ENCODE measurements around the gene IP6K3.

The IP6K3 gene

GRCh38 chr6:33723371-33724085, 23.2 kb downstream of the IP6K3 start:
- DNase-seq (ENCODE audit: low spot score) = no peak

DNA sequence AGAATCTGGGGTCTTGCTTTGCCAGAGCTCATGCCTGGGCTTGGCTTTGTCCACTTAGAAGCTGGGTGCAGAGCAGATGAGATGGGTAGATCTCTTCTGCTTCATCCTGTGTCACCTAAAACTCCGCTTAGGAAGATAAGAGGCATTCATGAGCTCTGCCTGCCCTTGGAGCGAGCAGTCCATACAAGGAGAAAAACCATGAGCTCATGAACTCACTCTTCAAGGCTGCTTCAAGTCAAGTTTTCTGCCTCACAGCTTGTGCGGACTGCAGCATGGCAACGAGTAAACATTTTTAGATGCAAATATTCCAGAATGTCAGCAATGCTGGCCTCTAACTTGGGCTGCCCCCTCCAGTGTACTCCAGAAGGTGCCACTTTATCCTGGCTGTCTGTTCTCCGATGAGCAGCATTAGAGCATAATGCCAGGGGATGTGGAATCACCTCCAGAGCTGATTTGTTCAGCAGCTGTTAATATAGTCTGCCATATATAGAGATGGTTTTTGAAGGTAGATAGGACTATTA, 24.5 kb downstream of the IP6K3 start:
- DNase-seq (ENCODE audit: low spot score) = no peak

DNA sequence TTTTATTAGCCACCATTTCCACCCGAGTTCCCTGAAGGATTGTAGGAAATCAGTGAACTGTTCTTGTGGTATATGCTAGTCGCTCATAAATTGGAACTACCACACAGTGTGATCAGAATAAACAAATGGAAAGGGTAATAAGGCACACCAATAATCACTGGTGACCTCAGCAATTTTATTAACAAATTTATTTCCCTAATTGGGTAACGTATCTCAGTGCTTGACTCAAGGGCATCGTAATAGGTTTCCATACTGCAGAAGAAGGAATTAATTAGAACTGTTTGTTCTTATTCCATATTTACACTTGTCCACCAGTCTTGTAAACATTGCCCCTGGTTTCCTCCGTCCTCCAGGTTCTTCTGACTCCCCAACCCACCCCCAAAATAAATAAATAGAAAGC, 25.2 kb downstream of the IP6K3 start:
- DNase-seq (ENCODE audit: low spot score) = no peak

DNA sequence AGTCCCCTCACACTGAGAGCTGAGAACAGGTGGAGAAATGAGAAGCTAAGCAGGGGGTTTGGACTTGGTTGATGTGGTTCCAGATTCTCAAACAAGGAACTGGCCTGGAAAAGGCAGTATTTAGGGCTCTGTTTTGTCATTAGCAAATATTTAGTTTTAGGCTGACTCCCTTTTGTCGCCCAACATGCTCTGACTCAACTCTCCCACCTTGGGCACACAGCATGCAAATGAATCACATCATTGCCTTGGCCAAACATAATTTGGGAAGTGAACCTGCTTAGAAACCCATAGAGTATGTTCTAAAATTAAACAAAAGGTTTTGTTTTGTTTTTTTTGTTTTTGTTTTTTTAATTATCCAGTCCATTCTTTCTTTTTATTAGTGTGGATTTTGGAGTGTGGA, 25.7 kb downstream of the IP6K3 start:
- no peak for DNase-seq (ENCODE audit: low spot score)

DNA sequence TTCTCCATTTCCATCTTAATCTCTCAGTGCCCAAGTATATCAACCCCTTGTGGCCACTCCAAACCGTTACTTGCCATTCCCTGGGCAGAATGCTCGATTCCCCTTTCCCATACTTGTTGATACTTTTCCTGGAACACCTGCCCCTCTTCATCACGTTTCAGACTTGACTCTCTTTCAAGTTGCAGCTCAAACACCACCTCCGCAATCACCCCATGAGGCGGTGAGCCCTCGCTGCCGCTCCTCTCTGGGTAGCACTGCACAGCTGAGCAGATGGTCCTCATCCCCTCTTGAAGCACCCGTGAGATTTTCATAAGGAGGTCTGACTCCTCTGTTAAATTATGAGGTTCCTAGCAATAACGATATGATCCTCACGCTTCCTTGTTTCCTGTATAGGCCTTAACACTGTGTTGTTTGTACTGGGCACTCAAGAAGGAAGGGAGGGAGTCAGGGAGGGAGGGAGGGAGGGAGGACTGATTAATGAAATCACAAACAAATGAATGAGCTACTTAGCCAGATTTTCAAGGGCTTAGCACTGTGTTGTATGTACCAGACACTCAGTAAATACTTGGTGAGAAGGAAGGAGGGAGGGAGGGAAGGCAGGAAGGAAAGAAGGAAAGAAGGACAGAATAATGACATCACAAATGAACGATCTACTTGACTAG, 27.2 kb downstream of the IP6K3 start:
- DNase-seq (ENCODE audit: low spot score) = no peak

DNA sequence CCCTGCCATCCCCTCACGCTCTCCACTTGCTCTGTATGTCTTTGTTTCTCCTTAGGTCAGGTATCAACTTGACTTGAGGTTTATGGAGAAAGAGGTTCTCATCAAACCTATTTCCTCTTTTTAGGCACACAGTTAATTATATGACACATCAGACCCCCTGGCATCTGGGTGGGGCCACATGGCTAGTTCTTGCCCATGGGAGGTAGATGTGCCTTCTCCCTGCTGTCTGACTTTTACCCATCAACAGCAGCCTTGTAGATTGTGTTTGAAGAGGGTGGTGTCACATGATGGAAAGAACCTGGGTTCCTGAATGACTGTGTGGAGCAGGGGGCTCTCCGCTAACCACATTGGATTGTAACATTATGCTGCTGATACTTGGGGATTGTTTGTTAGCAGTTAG, 28.0 kb downstream of the IP6K3 start:
- no peak for DNase-seq (ENCODE audit: low spot score)

DNA sequence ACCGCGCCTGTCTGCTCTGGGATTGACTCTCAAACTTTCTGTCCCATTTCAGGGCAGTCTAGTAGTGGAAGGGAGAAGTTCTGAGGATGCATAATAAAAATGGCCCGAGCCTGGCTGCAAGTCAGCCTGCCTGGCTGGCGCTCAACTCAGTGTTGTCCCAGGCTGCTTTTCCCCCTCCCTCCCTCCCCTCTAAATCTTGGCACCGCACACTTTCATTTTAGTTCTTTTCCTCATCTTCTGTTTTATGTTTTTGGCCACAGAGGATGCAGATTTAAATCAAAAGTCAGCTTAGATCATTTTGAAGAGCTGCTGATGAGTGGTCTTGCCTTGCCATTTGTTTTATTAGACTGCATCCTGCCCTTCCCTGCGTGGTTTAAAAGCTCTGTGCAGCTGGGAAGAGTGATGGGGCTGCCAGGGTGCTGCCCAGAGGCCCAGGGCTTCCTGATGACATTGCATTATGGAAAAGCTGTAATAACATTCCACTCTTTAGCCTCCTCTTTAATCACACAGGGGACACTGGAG, 28.7 kb downstream of the IP6K3 start:
- no peak for DNase-seq (ENCODE audit: low spot score)

GRCh38 chr6:33716890-33717632, 29.6 kb downstream of the IP6K3 start:
- no peak for DNase-seq (ENCODE audit: low spot score)

DNA sequence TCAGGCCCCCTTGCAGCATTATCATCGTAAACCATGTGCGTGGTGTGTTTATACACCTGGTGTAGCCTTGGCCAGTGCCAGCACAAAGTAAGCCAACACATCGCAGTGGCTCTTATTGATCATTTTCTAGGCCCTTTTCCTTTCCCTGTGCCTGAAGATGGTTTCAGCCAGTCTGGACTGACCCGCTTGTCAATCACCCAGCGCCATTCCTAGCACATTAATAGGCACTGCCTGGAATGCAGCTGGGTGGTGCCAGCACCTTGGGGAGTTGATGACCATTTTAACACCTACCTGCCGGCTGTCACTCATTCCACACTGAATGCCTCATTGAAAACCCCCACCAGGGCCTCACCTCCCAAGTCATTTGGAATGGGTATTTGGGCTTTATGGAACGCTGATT, 30.3 kb downstream of the IP6K3 start:
- DNase-seq (ENCODE audit: low spot score) = no peak

DNA sequence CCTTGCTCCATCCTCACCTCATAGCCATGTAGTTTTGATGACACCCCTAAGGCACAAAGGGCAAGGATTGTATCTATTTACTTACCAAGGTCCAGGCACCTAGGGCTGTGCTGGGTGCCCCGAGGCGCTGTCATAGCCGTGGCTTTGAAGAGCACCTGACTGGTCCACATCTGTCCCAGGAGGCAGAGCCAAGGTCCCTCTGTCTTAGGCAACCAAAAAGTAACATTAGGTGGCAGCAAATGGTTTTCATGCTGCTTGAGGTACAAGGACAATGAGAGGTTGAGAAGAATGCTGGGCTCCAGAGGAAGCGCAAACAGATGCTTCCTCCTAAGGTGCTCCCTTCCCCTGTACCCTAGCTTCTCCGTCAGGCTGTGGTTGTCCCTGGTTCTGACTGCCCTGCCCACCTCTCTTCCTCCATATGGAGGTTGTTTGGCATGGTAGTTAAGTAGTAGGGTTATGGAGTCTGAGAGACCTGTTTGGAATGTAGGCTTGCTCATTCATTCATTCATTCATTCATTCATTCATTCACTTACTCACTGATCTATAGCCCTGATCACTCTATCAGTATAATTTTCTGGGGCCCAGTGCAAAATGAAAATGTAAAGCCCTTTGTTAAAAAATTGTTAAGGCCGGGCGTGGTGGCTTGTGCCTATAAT, 32.2 kb downstream of the IP6K3 start:
- DNase-seq (ENCODE audit: low spot score) = no peak

GRCh38 chr6:33713786-33714185, 32.9 kb downstream of the IP6K3 start:
- DNase-seq (ENCODE audit: low spot score) = no peak

DNA sequence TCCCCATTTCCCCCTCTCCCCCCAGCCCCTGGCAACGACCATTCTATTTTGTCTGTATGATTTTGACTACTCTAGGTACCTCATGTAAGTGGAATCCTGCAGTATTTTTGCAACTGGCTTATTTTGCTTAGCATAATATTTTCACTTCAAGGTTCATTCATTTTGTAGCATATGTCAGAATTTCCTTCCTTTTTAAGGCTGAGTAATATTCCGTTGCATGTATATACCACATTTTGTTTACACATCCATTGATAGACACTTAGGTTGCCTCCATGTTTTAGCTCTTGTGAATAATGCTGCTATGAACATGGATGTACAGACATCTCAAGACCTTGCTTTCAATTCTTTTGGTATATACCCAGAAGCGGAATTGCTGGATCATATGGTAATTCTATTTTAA, 33.8 kb downstream of the IP6K3 start:
- DNase-seq (ENCODE audit: low spot score) = no peak

- DNase-seq (ENCODE audit: low spot score) = peak; percentile 97
Measured at GRCh38 chr6:33711140-33712129, 35.3 kb downstream of the IP6K3 start, which contains the start of gene UQCC2. Gene UQCC2 (minus strand): TSS chr6:33711700. CDS start chr6:33711686, 14 bp downstream.

- DNase-seq (ENCODE audit: low spot score) = peak; percentile 65
Measured at GRCh38 chr6:33710296-33711121, 36.2 kb downstream of the IP6K3 start.

- no peak for DNase-seq (ENCODE audit: low spot score)
Measured at GRCh38 chr6:33709605-33710295, 37.0 kb downstream of the IP6K3 start.

DNA sequence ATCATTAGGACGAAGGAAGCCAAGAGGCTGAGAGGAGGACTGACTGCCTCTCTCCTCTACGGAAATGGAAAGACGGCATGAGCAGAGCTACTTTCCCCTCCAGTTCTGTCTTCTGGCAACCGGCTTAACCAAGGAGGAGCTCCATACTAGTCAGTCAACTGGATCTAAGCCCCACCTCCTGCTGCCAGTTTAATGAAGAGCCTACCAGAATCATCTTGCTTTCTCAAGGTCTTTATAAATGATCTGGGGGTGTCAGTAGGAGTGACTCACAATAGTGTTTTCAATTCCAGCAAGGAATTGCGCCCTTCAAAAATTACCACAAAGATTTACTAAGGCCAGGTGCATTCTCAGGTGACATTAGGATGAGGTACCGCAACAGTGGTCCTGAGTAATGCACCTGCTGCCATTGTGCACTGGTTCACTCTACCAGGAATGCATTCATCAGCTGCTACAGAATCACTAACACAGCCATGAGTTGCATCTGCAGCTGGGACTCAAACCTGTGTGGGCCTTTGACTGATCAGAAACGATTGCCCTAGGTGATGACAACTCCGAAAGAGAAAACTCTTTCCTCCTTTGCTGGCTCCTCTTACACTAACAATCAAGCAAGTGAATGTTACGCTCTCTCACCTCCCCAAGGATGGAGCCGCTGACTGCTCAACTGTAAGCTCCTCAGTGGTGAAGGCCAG, 38.0 kb downstream of the IP6K3 start:
- DNase-seq (ENCODE audit: low spot score) = no peak

DNA sequence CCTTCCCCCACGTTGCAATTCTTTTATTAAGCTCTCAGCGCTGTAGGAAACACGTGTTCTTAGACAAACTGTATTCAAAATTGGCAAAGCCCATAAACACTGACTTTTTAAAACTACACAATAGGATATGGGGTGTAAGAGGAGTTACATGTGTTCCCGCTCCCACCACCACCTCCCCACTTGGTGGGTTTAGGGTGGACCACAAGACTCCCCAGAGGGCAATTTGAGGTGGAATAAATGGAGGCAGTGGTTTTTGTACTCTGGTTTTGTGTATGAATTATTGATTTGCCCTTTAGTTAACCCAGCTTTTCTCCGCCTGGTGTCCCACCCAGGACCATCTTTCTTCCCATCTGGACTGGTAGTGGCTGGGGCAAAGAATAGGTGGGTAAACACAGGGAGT, 38.9 kb downstream of the IP6K3 start:
- DNase-seq (ENCODE audit: low spot score) = no peak

DNA sequence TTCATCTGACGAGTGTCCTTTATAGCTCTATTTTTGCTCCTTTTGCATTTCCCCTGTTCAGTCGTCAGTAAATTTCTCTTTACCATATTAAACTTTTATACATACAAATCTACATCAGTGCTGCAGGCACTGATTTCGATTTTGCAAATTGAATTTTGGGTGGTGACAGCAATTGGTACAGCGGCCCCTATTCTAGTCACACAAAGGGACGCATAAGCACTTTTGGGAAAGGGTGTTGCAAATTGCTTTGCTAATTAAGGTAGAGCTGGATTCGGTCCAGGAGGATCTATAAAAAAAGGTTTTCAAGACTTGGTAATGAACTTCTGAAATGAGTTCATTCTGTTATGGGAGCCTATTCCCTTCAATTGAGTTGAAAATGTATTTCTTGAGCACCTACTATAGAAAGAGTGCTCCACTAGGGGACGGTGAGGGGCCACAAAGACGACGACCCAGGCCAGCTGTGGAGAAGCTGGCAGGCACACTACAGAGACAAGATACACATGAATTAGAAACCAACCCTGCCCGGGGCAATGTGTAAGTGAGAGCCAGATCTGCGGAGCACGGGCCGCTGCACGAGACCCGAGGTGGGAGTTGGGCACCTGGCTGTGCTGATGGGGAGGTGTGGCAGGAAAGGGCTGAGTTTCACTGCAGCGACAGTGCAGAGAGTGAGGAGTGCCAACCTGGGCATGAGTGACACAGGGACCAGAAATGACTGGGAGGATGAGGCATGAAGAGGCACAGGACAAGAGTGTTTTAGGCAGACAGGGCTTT, 40.6 kb downstream of the IP6K3 start:
- DNase-seq (ENCODE audit: low spot score) = no peak

Data from RKO (cell line).